GM23248 (cell line): ENCODE data around the gene COL19A1. TPM values are rescaled to one million over a fixed set of nuclear protein-coding genes. Genes with fewer than 3 reads are reported as not detected.
A peak's percentile ranks its signal among the peaks of the same experiment; 100 is the strongest.

Experiments used
- DNase-seq: peaks from one replicate; pipeline ENCODE4 v3.0.0-alpha.2; 2015
- H2AFZ ChIP-seq: fragments of 200-600 bp; sonication (generic); 2 replicates; pipeline ENCODE4 v1.6.1; 2016; ENCODE audit warnings: antibody characterized with exemption
- H3F3A ChIP-seq: fragments of 200-600 bp; sonication (generic); 2 replicates; pipeline ENCODE4 v1.6.1; 2016; ENCODE audit warnings: mild to moderate bottlenecking, antibody characterized with exemption, mixed run types; ENCODE audit not compliant: insufficient read depth
- H3K27ac ChIP-seq: fragments of 200-600 bp; sonication (generic); 2 replicates; pipeline ENCODE4 v1.5.1; 2016; ENCODE audit warnings: mild to moderate bottlenecking
- H3K27me3 ChIP-seq: fragments of 200-600 bp; sonication (generic); replicated peaks from 2 replicates; pipeline ENCODE4 v1.6.1; 2016; ENCODE audit warnings: mild to moderate bottlenecking; ENCODE audit not compliant: insufficient read depth
- H3K36me3 ChIP-seq: fragments of 200-600 bp; sonication (generic); 2 replicates; pipeline ENCODE4 v1.6.1; 2016; ENCODE audit warnings: low read depth, mild to moderate bottlenecking
- H3K4me1 ChIP-seq: fragments of 200-600 bp; sonication (generic); 2 replicates; pipeline ENCODE4 v1.6.1; 2016; ENCODE audit warnings: mild to moderate bottlenecking; ENCODE audit not compliant: insufficient read depth
- H3K4me2 ChIP-seq: fragments of 200-600 bp; sonication (generic); one replicate; pipeline ENCODE4 v1.6.1; 2016; ENCODE audit warnings: mild to moderate bottlenecking; ENCODE audit not compliant: unreplicated experiment
- H3K4me3 ChIP-seq: fragments of 200-600 bp; sonication (generic); 2 replicates; pipeline ENCODE4 v1.5.1; 2016; ENCODE audit warnings: mild to moderate bottlenecking
- H3K79me2 ChIP-seq: fragments of 200-600 bp; sonication (generic); 2 replicates; pipeline ENCODE4 v1.6.1; 2016; ENCODE audit warnings: mild to moderate bottlenecking; ENCODE audit not compliant: insufficient read depth
- H3K9ac ChIP-seq: fragments of 200-600 bp; sonication (generic); 2 replicates; pipeline ENCODE4 v1.6.1; 2016; ENCODE audit warnings: mild to moderate bottlenecking
- H3K9me2 ChIP-seq: fragments of 200-600 bp; sonication (generic); 2 replicates; pipeline ENCODE4 v1.6.1; 2016; ENCODE audit warnings: mixed run types, mild to moderate bottlenecking, moderate library complexity; ENCODE audit not compliant: insufficient read depth
- H3K9me3 ChIP-seq: fragments of 200-600 bp; sonication (generic); one replicate; pipeline ENCODE4 v1.6.1; 2017; ENCODE audit warnings: low read depth
- H4K20me1 ChIP-seq: fragments of 200-600 bp; sonication (generic); 2 replicates; pipeline ENCODE4 v1.6.0; 2016; ENCODE audit not compliant: insufficient read depth
- EZH2 ChIP-seq: fragments of 200-600 bp; sonication (generic); IDR thresholded peaks from 2 replicates; pipeline ENCODE4 v1.6.1; 2018; ENCODE audit warnings: antibody characterized with exemption, mild to moderate bottlenecking; ENCODE audit not compliant: insufficient read depth, poor library complexity, severe bottlenecking
- EZH2phosphoT487 ChIP-seq: fragments of 200-600 bp; sonication (generic); IDR thresholded peaks from 2 replicates; pipeline ENCODE4 v1.6.1; 2018; ENCODE audit warnings: antibody characterized with exemption, moderate library complexity, mild to moderate bottlenecking, low read depth; ENCODE audit not compliant: insufficient read depth
- WGBS, 2 experiments: methylation state at CpG; one replicate each; pipeline ENCODE4 v1.1.6; 2015 to 2017; ENCODE audit warnings: low lambda C conversion rate in 2 of 2, low coverage in 1 of 2; ENCODE audit errors: missing lambda C conversion rate in 2 of 2; 5-methylcytosine and 5-hydroxymethylcytosine counted together
- in situ Hi-C: fragments of 300-500 bp; cut with MboI; formaldehyde crosslinking; loops from 2 replicates; pipeline ENCODE4 v1.15.0; 2020
- polyA plus RNA-seq: library from polyadenylated mRNA; unstranded; fragments of >200 nt; fragmentation: Nextera tagmentation; extraction: Ambion mirVana; gene quantifications from 2 replicates; pipeline ENCODE4 v1.2.1, GENCODE V29; 2016
- total RNA-seq: library from RNA; depleted of rRNA; stranded (reverse); fragments of >200 nt; shearing (Covaris generic); gene quantifications from 2 replicates; pipeline ENCODE4 v1.2.3, GENCODE V29; 2014

Gene COL19A1
- total and polyA plus RNA-seq, 2 experiments from 2014 or later, result not detected

DNA sequence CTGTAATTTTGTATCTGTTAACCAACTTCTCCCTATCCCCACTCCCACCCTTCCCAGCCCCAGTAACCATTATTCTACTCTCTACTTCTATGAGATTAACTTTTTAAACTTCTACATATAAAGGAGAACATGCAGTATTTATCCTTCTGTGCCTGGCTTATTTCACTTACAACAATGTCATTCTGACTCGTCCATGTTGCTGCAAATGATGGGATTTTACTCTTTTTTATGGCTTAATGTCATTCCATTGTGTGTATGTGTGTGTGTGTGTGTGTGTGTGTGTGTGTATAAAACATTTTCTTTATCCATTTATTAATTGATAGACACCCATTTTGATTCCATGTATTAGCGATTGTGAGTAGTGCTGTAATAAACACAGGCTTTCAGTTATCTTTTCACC is 76.1 kb downstream of the COL19A1 start:
- in situ Hi-C loops, result no loop called here
- Histone ChIP-seq H3K9me2 (no peaks in the 10 kb centered on the region), H3K9me3 (no peaks in the 10 kb centered on the region), H3K79me2 (no peaks in the 10 kb centered on the region), H3K4me2 (no peak overlapping the region), H3K36me3 (no peaks in the 10 kb centered on the region), H3K9ac (no peak overlapping the region), H3K4me1 (no peaks in the 10 kb centered on the region), H3K27me3 (no peaks in the 10 kb centered on the region), H4K20me1 (no peaks in the 10 kb centered on the region), H3K27ac (no peak overlapping the region), H3K4me3 (no peak overlapping the region), H2AFZ (no peak overlapping the region), H3F3A (no peaks in the 10 kb centered on the region)
- 36 to 48% methylated on average over 2 of the region's 2 CpGs for WGBS, 2 experiments
- peak; percentile 6 for DNase-seq
- TF ChIP-seq EZH2phosphoT487 (no peak), EZH2 (no peak)

DNA sequence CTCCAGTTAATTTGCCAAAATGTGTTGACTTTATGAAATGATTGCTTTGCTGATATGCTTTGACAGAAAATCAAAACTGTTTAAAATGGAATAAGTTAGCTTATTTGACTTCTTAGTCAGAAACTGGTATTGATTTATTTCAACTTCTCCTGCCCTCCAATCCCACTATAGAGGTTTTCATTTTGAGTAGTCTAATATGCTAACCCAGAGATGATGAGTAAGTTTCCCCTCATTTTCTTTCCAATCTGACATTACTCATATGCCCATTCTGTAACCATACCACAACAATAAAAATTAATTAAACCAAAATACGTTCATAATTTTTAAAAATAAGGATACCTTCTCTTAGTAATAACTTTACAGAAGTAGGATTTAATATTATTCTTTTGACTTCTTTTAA is 78.8 kb downstream of the COL19A1 start:
- 0 to 4% methylated on average over 1 of the region's 1 CpG for WGBS, 2 experiments
- no peak overlapping the region for H3K4me3 ChIP-seq
- H3K27ac ChIP-seq, result no peak overlapping the region
- no peak overlapping the region for H2AFZ ChIP-seq
- no peak overlapping the region for H3K4me2 ChIP-seq
- H3K9ac ChIP-seq, result no peak overlapping the region
- H3K9me2 ChIP-seq, result no peaks in the 10 kb centered on the region
- H3F3A ChIP-seq, result no peaks in the 10 kb centered on the region
- H3K9me3 ChIP-seq, result no peaks in the 10 kb centered on the region
- H3K27me3 ChIP-seq, result no peaks in the 10 kb centered on the region
- H3K79me2 ChIP-seq, result no peaks in the 10 kb centered on the region
- DNase-seq, result no peak
- H4K20me1 ChIP-seq, result no peaks in the 10 kb centered on the region
- TF ChIP-seq EZH2 (no peak), EZH2phosphoT487 (no peak)
- in situ Hi-C loops, result no loop called here
- H3K36me3 ChIP-seq, result no peaks in the 10 kb centered on the region
- H3K4me1 ChIP-seq, result no peaks in the 10 kb centered on the region

DNA sequence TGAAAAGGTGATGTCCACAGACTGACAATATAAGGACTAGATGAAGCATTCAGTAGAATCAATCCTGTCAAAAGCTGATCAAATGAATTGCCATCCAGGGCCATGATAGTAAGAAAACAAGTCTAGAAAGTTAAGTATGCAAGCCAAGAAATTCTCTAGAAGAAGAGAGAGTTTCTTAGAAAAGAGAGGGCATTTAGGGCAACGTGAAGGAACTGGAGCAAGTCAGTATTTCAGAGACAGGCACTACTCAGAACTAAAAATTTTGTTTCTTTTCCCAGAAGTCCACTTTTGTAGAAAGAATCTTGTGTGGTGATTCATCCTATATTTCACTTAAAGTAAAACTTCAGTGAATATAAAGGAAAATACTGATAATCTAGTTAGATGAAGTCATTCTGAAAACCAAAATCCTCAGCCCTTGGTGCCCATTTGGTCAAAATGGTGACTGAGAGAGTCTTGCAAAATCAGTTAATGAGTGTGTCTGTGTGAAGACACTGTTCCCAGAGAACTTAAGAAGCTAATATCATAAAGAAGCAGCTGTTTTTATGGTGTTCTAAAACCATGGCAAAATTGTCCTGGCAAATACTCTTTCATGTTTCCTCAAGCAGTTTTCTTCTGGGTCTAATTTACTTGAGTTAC is 82.2 kb downstream of the COL19A1 start:
- H3K9ac ChIP-seq, result no peak overlapping the region
- TF ChIP-seq EZH2 (no peak), EZH2phosphoT487 (no peak)
- H3K4me2 ChIP-seq, result no peak overlapping the region
- in situ Hi-C loops, result no loop called here
- peak; percentile 8 for DNase-seq
- H3K9me3 ChIP-seq, result no peaks in the 10 kb centered on the region
- no peaks in the 10 kb centered on the region for H3K36me3 ChIP-seq
- H3K27ac ChIP-seq, result no peak overlapping the region
- no peaks in the 10 kb centered on the region for H4K20me1 ChIP-seq
- no peaks in the 10 kb centered on the region for H3K79me2 ChIP-seq
- no peak overlapping the region for H3K4me3 ChIP-seq
- H2AFZ ChIP-seq, result no peak overlapping the region
- H3F3A ChIP-seq, result no peaks in the 10 kb centered on the region
- WGBS, 2 experiments, result 8 to 13% methylated on average over 1 of the region's 1 CpG
- no peaks in the 10 kb centered on the region for H3K9me2 ChIP-seq
- H3K4me1 ChIP-seq, result no peaks in the 10 kb centered on the region
- H3K27me3 ChIP-seq, result no peaks in the 10 kb centered on the region; the same call in 1 of the 2 replicates

DNA sequence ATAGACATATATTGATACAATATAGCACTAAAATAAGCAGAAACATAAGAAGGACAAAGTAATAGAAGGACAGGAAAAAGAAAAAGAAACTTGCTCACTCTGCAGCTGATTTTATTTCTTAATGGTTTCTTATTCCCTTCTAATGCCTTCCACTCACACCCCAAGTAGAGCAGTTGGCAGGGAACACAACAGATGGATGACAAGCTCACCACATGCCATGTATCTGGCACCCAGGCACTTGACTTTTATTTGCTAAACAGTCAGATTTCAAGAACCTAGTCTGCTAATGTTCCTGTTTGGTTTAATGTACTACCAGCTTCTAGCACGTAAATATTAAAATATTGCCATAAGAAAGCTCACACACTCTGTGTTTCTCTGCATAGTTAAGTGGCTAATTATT is 87.1 kb downstream of the COL19A1 start:
- no peak for TF ChIP-seq EZH2phosphoT487
- no peak for TF ChIP-seq EZH2
- H3K9me2 ChIP-seq, result no peaks in the 10 kb centered on the region
- no peaks in the 10 kb centered on the region for H3K4me1 ChIP-seq
- H4K20me1 ChIP-seq, result no peaks in the 10 kb centered on the region
- H3K27ac ChIP-seq, result no peak overlapping the region
- H2AFZ ChIP-seq, result no peak overlapping the region
- no peaks in the 10 kb centered on the region for H3K9me3 ChIP-seq
- H3F3A ChIP-seq, result no peaks in the 10 kb centered on the region
- no peaks in the 10 kb centered on the region for H3K36me3 ChIP-seq
- DNase-seq, result no peak
- no peak overlapping the region for H3K9ac ChIP-seq
- in situ Hi-C loops, result no loop called here
- H3K27me3 ChIP-seq, result no peaks in the 10 kb centered on the region; the same call in 1 of the 2 replicates
- H3K79me2 ChIP-seq, result no peaks in the 10 kb centered on the region
- WGBS, 2 experiments, result 14 to 17% methylated on average over 1 of the region's 1 CpG
- H3K4me2 ChIP-seq, result no peak overlapping the region
- H3K4me3 ChIP-seq, result no peak overlapping the region
